GM12875 (cell line): Measurements from ENCODE around the gene SLC25A38.
"Not testable (repeated sequence)": the region's sequence is repeated elsewhere in the genome, so short reads cannot be mapped to it uniquely, and the experiment has no call there.

Source experiments
- H3K4me3 ChIP-seq: one replicate; pipeline ENCODE4 v1.5.1; 2011; ENCODE audit warnings: low read depth, low read length, control low read depth
- CTCF ChIP-seq: IDR thresholded peaks from 2 replicates; pipeline ENCODE4 v1.5.1; 2011; ENCODE audit warnings: low read depth, mild to moderate bottlenecking, control low read depth, inconsistent platforms, low read length, moderate library complexity, borderline replicate concordance; ENCODE audit not compliant: insufficient read depth

The SLC25A38 gene

GRCh38 chr3:39344746-39345344 lies 38.3 kb upstream of the SLC25A38 start:
- no peak for TF ChIP-seq CTCF
- no peak overlapping the region for H3K4me3 ChIP-seq

- no peak overlapping the region for H3K4me3 ChIP-seq
- no peak for TF ChIP-seq CTCF
These were observed 36.2 kb upstream of the SLC25A38 start for GRCh38 chr3:39346785-39347585.

- TF ChIP-seq CTCF: no peak
- no peak overlapping the region for H3K4me3 ChIP-seq
These were observed 35.6 kb upstream of the SLC25A38 start for GRCh38 chr3:39347586-39347876.

GRCh38 chr3:39349080-39349479 lies 34.1 kb upstream of the SLC25A38 start:
- no peak for TF ChIP-seq CTCF
- H3K4me3 ChIP-seq: no peak overlapping the region

GRCh38 chr3:39350714-39351113 lies 32.5 kb upstream of the SLC25A38 start:
- no peak for TF ChIP-seq CTCF
- no peak overlapping the region for H3K4me3 ChIP-seq

GRCh38 chr3:39351134-39351533 lies 32.0 kb upstream of the SLC25A38 start:
- not testable (repeated sequence) for H3K4me3 ChIP-seq

GRCh38 chr3:39353168-39353927 lies 29.8 kb upstream of the SLC25A38 start:
- H3K4me3 ChIP-seq: not testable (repeated sequence)

- H3K4me3 ChIP-seq: no peak overlapping the region
- TF ChIP-seq CTCF: no peak
These were observed 24.8 kb upstream of the SLC25A38 start for GRCh38 chr3:39358333-39358732.
